AG04449 (cell line): ENCODE data around the gene ARPC1A.

Experiments used
- CTCF ChIA-PET: fragments of 350-600 bp; formaldehyde crosslinking; extraction: SDS; loops from one replicate; lab custom pipeline; 2021; ENCODE audit warnings: antibody characterized with exemption; lab: Yijun Ruan, JAX
- POLR2A ChIA-PET: fragments of 400-600, 350-600 bp; formaldehyde crosslinking; extraction: SDS; loops from one replicate; lab custom pipeline; 2020; ENCODE audit warnings: antibody characterized with exemption, inconsistent platforms; lab: Yijun Ruan, JAX
- DNase-seq: peaks from one replicate; pipeline ENCODE4 v3.0.0-alpha.2; 2010; ENCODE audit warnings: low read depth, low spot score
- H3K4me3 ChIP-seq: 2 replicates; pipeline ENCODE4 v1.5.1; 2011; ENCODE audit warnings: low read depth, mild to moderate bottlenecking, control low read depth, low read length
- TF ChIP-seq, protein P1 (sequence below): IDR thresholded peaks from one replicate; pipeline ENCODE4 v1.5.1; 2011; ENCODE audit warnings: mild to moderate bottlenecking, moderate library complexity, low read length, control low read depth, inconsistent platforms; ENCODE audit not compliant: insufficient read depth; ENCODE audit errors: missing control alignments

Gene ARPC1A

DNA sequence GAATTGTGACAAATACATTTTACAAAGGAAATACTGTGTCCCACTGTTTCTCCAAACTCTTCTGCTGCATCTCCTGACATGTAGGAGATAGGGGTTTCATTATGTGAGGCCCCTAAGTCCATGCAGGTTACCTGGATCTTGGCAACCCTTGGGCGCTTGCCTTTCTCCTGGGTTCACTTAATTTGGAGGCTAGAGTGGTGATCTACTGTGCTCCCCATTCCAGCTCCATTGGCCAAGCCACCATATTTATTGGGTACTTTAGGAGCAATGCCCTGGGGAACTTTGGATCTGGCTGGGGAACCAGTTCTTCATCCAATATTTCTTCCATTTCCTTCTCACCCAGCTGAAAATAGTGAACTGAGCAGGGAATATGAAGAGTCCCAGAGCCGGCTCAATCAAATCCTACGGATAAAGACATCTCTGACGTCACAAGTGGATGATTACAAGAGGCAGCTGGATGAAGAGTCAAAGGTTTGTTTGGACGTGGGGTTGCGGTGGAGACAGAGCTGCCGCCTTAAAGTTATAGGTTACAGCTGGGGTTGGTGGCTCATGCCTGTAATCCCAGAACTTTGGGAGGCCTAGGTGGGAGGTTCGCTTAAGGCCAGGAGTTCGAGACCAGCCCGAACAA lies 34.6 kb upstream of the ARPC1A start:
- no peak for DNase-seq
- H3K4me3 ChIP-seq = no peak overlapping the region
- TF ChIP-seq, protein P1, sequence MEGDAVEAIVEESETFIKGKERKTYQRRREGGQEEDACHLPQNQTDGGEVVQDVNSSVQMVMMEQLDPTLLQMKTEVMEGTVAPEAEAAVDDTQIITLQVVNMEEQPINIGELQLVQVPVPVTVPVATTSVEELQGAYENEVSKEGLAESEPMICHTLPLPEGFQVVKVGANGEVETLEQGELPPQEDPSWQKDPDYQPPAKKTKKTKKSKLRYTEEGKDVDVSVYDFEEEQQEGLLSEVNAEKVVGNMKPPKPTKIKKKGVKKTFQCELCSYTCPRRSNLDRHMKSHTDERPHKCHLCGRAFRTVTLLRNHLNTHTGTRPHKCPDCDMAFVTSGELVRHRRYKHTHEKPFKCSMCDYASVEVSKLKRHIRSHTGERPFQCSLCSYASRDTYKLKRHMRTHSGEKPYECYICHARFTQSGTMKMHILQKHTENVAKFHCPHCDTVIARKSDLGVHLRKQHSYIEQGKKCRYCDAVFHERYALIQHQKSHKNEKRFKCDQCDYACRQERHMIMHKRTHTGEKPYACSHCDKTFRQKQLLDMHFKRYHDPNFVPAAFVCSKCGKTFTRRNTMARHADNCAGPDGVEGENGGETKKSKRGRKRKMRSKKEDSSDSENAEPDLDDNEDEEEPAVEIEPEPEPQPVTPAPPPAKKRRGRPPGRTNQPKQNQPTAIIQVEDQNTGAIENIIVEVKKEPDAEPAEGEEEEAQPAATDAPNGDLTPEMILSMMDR = no peak
- ChIA-PET POLR2A (no interaction called here), CTCF (interaction anchor here (0.8 to 1.1 kb wide), 3 partner anchors 22 to 250 kb away, joined by 3 read pairs; no protein-coding TSS in a partner anchor)

DNA sequence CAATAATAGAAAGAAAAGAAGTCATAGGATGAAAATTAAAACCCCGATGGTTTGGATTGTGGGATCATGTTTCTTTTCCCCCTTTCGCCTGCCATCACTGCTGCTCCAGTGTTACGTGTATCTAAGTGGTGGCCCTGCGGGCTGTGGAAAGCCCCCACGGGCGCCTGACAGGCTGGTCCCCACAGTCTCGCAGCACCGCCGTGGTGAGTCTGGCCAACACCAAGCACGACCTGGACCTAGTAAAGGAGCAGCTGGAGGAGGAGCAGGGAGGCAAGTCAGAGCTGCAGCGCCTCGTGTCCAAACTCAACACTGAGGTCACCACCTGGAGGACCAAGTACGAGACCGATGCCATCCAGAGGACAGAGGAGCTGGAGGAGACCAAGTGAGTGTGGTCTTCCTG lies 33.6 kb upstream of the ARPC1A start:
- TF ChIP-seq, protein P1 = no peak
- ChIA-PET POLR2A (interaction anchor here (0.7 kb wide), 1 partner anchor 11 kb away, joined by 3 read pairs; no protein-coding TSS in a partner anchor), CTCF (interaction anchor here (0.9 to 1.1 kb wide), 3 partner anchors 19 to 24 kb away, joined by 3 read pairs; no protein-coding TSS in a partner anchor)
- no peak for DNase-seq
- H3K4me3 ChIP-seq = no peak overlapping the region

DNA sequence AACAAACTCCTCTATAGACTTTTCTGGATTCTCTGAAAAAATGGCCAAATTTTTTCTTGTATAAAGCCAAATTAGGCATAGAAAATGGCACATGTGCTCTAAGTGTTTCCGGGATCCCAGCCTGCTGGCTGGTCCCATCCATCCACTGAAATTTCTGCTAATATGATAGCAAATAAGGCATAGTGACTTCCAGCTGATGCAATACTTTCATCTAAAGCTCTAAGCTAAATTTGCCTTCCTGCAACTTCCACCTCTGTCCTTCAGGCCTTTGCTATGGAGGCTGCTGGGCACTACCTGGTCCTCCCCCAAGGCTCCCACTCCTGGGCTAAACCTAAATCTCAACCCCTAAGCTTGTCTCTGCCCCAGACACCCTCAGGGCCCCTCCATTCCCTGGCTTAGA lies 32.5 kb upstream of the ARPC1A start:
- DNase-seq = no peak
- ChIA-PET CTCF (interaction anchor here (0.8 to 0.9 kb wide), 3 partner anchors 18 to 20 kb away, joined by 3 to 4 read pairs (median 3); no protein-coding TSS in a partner anchor), POLR2A (no interaction called here)
- no peak overlapping the region for H3K4me3 ChIP-seq
- TF ChIP-seq, protein P1 = no peak

DNA sequence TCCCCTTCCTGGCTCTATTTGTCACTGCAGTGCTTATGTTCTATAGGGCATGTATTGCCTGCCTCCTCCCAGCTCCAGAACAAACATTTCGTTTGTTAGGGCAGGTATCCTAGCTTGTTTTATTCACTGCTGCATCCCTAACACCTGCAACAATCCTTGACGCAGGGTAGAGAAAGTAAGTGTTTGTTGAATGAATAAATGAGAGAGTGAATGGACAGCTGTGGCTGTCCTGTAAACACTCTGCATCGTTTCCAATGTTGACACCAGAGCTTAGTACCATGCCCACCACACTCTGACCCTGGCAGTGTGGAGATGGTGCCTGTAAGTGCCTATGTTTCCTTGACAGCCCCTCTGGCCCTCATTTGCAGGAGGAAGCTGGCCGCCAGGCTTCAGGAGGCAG lies 32.0 kb upstream of the ARPC1A start:
- DNase-seq = no peak
- CTCF ChIA-PET = interaction anchor here (0.8 to 1.0 kb wide), 3 partner anchors 17 to 254 kb away, joined by 3 to 8 read pairs (median 4); no protein-coding TSS in a partner anchor
- H3K4me3 ChIP-seq = no peak overlapping the region
- POLR2A ChIA-PET = no interaction called here
- TF ChIP-seq, protein P1 = no peak

DNA sequence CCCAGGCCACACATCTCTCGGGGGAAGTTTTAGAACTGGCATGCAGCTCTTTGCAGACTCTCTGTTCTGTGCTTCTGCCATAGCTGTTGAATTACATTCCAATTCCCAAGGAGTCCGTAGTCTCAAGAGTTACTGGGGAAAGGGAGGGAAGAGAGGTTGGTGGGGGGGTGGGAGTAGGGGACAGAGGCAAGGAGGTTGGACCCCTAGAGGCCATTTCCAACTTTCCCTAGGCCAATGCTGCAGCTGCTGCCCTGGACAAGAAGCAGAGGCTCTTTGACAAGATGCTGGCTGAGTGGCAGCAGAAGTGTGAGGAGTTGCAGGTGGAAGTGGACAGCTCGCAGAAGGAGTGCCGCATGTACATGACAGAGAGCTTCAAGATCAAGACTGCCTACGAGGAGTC lies 29.2 kb upstream of the ARPC1A start:
- CTCF ChIA-PET = interaction anchor here (1.2 to 1.8 kb wide), 2 partner anchors 17 to 22 kb away, joined by 3 to 6 read pairs; no protein-coding TSS in a partner anchor
- TF ChIP-seq, protein P1 = no peak
- no peak overlapping the region for H3K4me3 ChIP-seq
- POLR2A ChIA-PET = no interaction called here
- DNase-seq = no peak

DNA sequence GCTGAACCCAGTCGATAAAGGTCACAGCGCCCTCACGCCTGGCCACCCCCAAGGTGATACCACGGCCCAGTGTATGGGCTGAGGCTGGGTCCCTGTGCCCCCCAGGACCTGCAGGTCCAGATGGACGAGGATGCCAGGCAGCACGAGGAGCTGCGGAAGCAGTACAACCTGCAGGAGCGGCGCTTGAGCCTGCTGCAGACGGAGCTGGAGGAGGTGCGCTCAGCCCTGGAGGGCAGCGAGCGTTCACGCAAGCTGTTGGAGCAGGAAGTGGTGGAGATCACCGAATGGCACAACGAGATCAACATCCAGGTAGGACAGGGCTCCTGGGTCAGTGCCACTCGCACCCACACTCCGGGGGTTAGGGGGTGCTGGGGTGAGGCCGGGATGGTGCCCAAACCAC lies 24.2 kb upstream of the ARPC1A start:
- no peak overlapping the region for H3K4me3 ChIP-seq
- no peak for DNase-seq
- TF ChIP-seq, protein P1 = no peak
- ChIA-PET CTCF (interaction anchor here (2.4 kb wide), 1 partner anchor 12 kb away, joined by 13 read pairs; no protein-coding TSS in a partner anchor), POLR2A (no interaction called here)
